Spleen (tissue), 11 donors: ENCODE data around the gene PRXL2B. TPM values are rescaled to one million over a fixed set of nuclear protein-coding genes. Genes with fewer than 3 reads are reported as not detected.

Experiments used
- DNase-seq: peaks from one replicate; pipeline ENCODE4 v3.0.0-alpha.2; 2020
- H3K27ac ChIP-seq, 8 donors: fragments of 200-600 bp; sonication (generic) in 7 of 8; 1 replicate in 4 of 8; 2 replicates in 4 of 8; pipeline versions ENCODE4 v1.5.0 to v1.8.0; 2016 to 2021; ENCODE audit warnings: inconsistent platforms in 4 of 8, mild to moderate bottlenecking in 4 of 8, moderate library complexity in 1 of 8
- H3K27me3 ChIP-seq, 7 donors: fragments of 200-600 bp; sonication (generic) in 6 of 7; replicated peaks in 1 of 7; 1 replicate in 4 of 7; 2 replicates in 3 of 7; pipeline versions ENCODE4 v1.5.0 to v1.8.0; 2016 to 2021; ENCODE audit warnings: inconsistent platforms in 3 of 7, mild to moderate bottlenecking in 1 of 7
- H3K36me3 ChIP-seq, 6 donors: fragments of 200-600 bp; sonication (generic) in 5 of 6; 1 replicate in 4 of 6; 2 replicates in 2 of 6; pipeline versions ENCODE4 v1.5.0 to v1.8.0; 2016 to 2021; ENCODE audit warnings: inconsistent platforms in 2 of 6
- H3K4me1 ChIP-seq, 6 donors: fragments of 200-600 bp; sonication (generic) in 5 of 6; 1 replicate in 3 of 6; 2 replicates in 3 of 6; pipeline versions ENCODE4 v1.5.0 to v1.8.0; 2016 to 2021; ENCODE audit warnings: inconsistent platforms in 3 of 6
- H3K4me3 ChIP-seq, 8 donors: fragments of 200-600 bp; sonication (generic) in 7 of 8; 1 replicate in 4 of 8; 2 replicates in 4 of 8; pipeline versions ENCODE4 v1.5.0 to v1.8.0; 2016 to 2021; ENCODE audit warnings: inconsistent platforms in 4 of 8, mild to moderate bottlenecking in 4 of 8, moderate library complexity in 2 of 8
- H3K9me3 ChIP-seq, 8 donors: fragments of 200-600 bp; sonication (generic) in 7 of 8; 1 replicate in 4 of 8; 2 replicates in 4 of 8; pipeline versions ENCODE4 v1.5.0 to v1.8.0; 2016 to 2021; ENCODE audit warnings: inconsistent platforms in 4 of 8
- CTCF ChIP-seq, 11 experiments: fragments of 200-600 bp in 7 of 11; fragments of 450-650 bp in 4 of 11; sonication (generic) in 4 of 11; IDR thresholded peaks in 8 of 11; conservative IDR thresholded peaks in 3 of 11; 1 replicate in 7 of 11; 2 replicates in 4 of 11; pipeline versions ENCODE4 v1.4.0 to v1.8.0; 2016 to 2021; ENCODE audit warnings: antibody characterized with exemption in 11 of 11, inconsistent platforms in 4 of 11, mild to moderate bottlenecking in 1 of 11
- POLR2A ChIP-seq, 3 donors: fragments of 450-650 bp; IDR thresholded peaks; one replicate each; pipeline ENCODE4 v1.5.1; 2017; ENCODE audit warnings: antibody characterized with exemption in 3 of 3, mild to moderate bottlenecking in 1 of 3
- POLR2AphosphoS5 ChIP-seq, 3 donors: sonication (generic); formaldehyde crosslinking; IDR thresholded peaks; one replicate each; pipeline ENCODE4 v1.5.1; 2017; ENCODE audit warnings: antibody characterized with exemption in 3 of 3
- WGBS, 5 donors: extraction: QIAGEN DNeasy Blood & Tissue Kit in 3 of 5; methylation state at CpG; one replicate each; pipeline versions ENCODE4 v1.1.5 to v1.1.7; 2013 to 2018; 5-methylcytosine and 5-hydroxymethylcytosine counted together
- intact Hi-C: fragments of 100-400 bp; cut with DNase I; formaldehyde crosslinking; loops from one replicate; pipeline ENCODE4 v1.15.0; 2023; ENCODE audit warnings: low total_unique reads
- polyA plus RNA-seq, 3 donors: library from polyadenylated mRNA; stranded (reverse); fragments of 200-250 nt; gene quantifications; one replicate each; pipeline ENCODE4 v1.2.1, GENCODE V29; 2013
- total RNA-seq, 7 donors: library from RNA; depleted of rRNA in 3 of 7; stranded (reverse); fragments of >200 nt in 3 of 7; fragmentation: NEBNext Ultra II Directional in 4 of 7; extraction: Animal tissue kit (Norgen Biotek cat#: 25700) in 4 of 7; gene quantifications; one replicate each; pipeline versions ENCODE4 v1.1.0 to v1.2.1, GENCODE V29; 2016 to 2021
- donor health status: healthy with polysubstance abuse.
- donor health status: DM: no; HTN: no; CAD: no; lungs with moderate emphysema.
- donor health status: DM: no; HTN: no; CAD: no.
- donor health status: Bipolar disorder and iron deficiency.
- donor health status: healthy.
- donor health status: DM: no; HTN: no; CAD: no.
- donor health status: DM: yes; HTN: yes; CAD: no.

The PRXL2B gene
- total and polyA plus RNA-seq, 10 donors: 10.7 to 43.0 (median 25.0) TPM

- intact Hi-C loops: no loop called here
- no peak for DNase-seq
- 61 to 77% (median 66%) methylated on average over 21 to 30 of the region's 30 CpGs for WGBS, 5 donors
- Histone ChIP-seq H3K4me3 (peak overlapping the region in 2 of 8 donors; percentile 71 to 95), H3K27me3 (no peaks in the 10 kb centered on the region), H3K9me3 (no peaks in the 10 kb centered on the region), H3K27ac (peak overlapping the region in 6 of 8 donors; percentile 96 to 99 (median 98)), H3K4me1 (peaks cover 45 to 81% (median 65%) of the 10 kb centered on the region in 6 donors), H3K36me3 (peaks cover 0 to 16% (median 13%) of the 10 kb centered on the region in 6 donors)
- TF ChIP-seq POLR2AphosphoS5 (IDR thresholded peaks at IDR 0.05) (peak in 2 of 3 donors; percentile 59), CTCF (IDR thresholded peaks at IDR 0.05 in 8 of 11, conservative IDR thresholded peaks at IDR 0.05 in 3 of 11) (no peak), POLR2A (IDR thresholded peaks at IDR 0.05) (no peak)
Measured at GRCh38 chr1:2553871-2554620, 32.5 kb upstream of the PRXL2B start.

- Histone ChIP-seq H3K4me1 (peaks cover 41 to 81% (median 62%) of the 10 kb centered on the region in 6 donors), H3K4me3 (peak overlapping the region in 5 of 8 donors; percentile 71 to 95 (median 74)), H3K36me3 (peaks cover 0 to 24% (median 20%) of the 10 kb centered on the region in 6 donors), H3K9me3 (no peaks in the 10 kb centered on the region), H3K27ac (peak overlapping the region; percentile 96 to 99 (median 98)), H3K27me3 (no peaks in the 10 kb centered on the region)
- TF ChIP-seq POLR2A (IDR thresholded peaks at IDR 0.05) (no peak), POLR2AphosphoS5 (IDR thresholded peaks at IDR 0.05) (peak in 1 of 3 donors; percentile 7), CTCF (IDR thresholded peaks at IDR 0.05 in 8 of 11, conservative IDR thresholded peaks at IDR 0.05 in 3 of 11) (peak; percentile 47 to 78 (median 63))
- peak; percentile 89 for DNase-seq
- WGBS, 5 donors: 27 to 54% (median 41%) methylated on average over 15 to 19 of the region's 19 CpGs
- intact Hi-C loops: no loop called here
Measured at GRCh38 chr1:2554621-2555387, 31.8 kb upstream of the PRXL2B start.

GRCh38 chr1:2555634-2556276, 30.8 kb upstream of the PRXL2B start:
- peak overlapping the region; percentile 60 to 95 (median 74) for H3K4me3 ChIP-seq
- intact Hi-C loops: no loop called here

More at GRCh38 chr1:2555634-2556276, 30.8 kb upstream of the PRXL2B start:
- H3K9me3 ChIP-seq: no peaks in the 10 kb centered on the region
- H3K36me3 ChIP-seq: peaks cover 0 to 33% (median 30%) of the 10 kb centered on the region in 6 donors
- H3K27ac ChIP-seq: peak overlapping the region; percentile 96 to 99 (median 98)
- WGBS, 5 donors: 0 to 1% (median 0%) methylated on average over 11 to 26 of the region's 26 CpGs
- no peaks in the 10 kb centered on the region for H3K27me3 ChIP-seq
- peak; percentile 91 to 92 (median 92) for TF ChIP-seq POLR2AphosphoS5 (IDR thresholded peaks at IDR 0.05)
- TF ChIP-seq POLR2A (IDR thresholded peaks at IDR 0.05): peak; percentile 10 to 21 (median 21)
- no peak for TF ChIP-seq CTCF (IDR thresholded peaks at IDR 0.05 in 8 of 11, conservative IDR thresholded peaks at IDR 0.05 in 3 of 11)
- DNase-seq: peak; percentile 97
- H3K4me1 ChIP-seq: peaks cover 37 to 81% (median 60%) of the 10 kb centered on the region in 6 donors
